HFFc6 (cell line): ENCODE results near the gene FAM193B. TPM values are rescaled to one million over a fixed set of nuclear protein-coding genes. Genes with fewer than 3 reads are reported as not detected.
"Not testable (repeated sequence)": the region's sequence is repeated elsewhere in the genome, so short reads cannot be mapped to it uniquely, and the experiment has no call there.

Source experiments
- DNase-seq: peaks from one replicate; pipeline ENCODE4 v3.0.0-alpha.2; 2018
- H3K27ac Mint-ChIP-seq: 2 replicates; pipeline ENCODE4 v1.8.0; 2020; ENCODE audit warnings: mild to moderate bottlenecking, mixed read lengths
- H3K27me3 Mint-ChIP-seq: 2 replicates; pipeline ENCODE4 v1.8.0; 2021; ENCODE audit warnings: mild to moderate bottlenecking, moderate library complexity, mixed read lengths; ENCODE audit not compliant: insufficient read depth
- H3K36me3 Mint-ChIP-seq: 2 replicates; pipeline ENCODE4 v1.8.0; 2021; ENCODE audit warnings: low read depth, mixed read lengths
- H3K4me1 Mint-ChIP-seq: 2 replicates; pipeline ENCODE4 v1.8.0; 2020; ENCODE audit warnings: low read depth, mixed read lengths
- H3K4me3 Mint-ChIP-seq: 2 replicates; pipeline ENCODE4 v1.8.0; 2020; ENCODE audit warnings: mild to moderate bottlenecking, moderate library complexity, mixed read lengths
- H3K9me3 Mint-ChIP-seq: 2 replicates; pipeline ENCODE4 v1.8.0; 2020; ENCODE audit warnings: mild to moderate bottlenecking, mixed read lengths
- total RNA-seq, 6 experiments: library from RNA; stranded (reverse); fragmentation: NEBNext Ultra II Directional; extraction: Animal tissue kit (Norgen Biotek cat#: 25700); gene quantifications; 2 replicates in 1 of 6; 3 replicates in 5 of 6; pipeline ENCODE4 v1.2.3, GENCODE V29; 2021
- TF ChIP-seq, protein P1 (sequence below): fragments of 200-600 bp; sonication (generic); IDR thresholded peaks from 2 replicates; pipeline ENCODE4 v1.5.0; 2021; ENCODE audit warnings: antibody characterized with exemption, mild to moderate bottlenecking

FAM193B gene
- total RNA-seq, 6 experiments from 2014 or later = 16.1 to 25.6 (median 21.6) TPM

DNA sequence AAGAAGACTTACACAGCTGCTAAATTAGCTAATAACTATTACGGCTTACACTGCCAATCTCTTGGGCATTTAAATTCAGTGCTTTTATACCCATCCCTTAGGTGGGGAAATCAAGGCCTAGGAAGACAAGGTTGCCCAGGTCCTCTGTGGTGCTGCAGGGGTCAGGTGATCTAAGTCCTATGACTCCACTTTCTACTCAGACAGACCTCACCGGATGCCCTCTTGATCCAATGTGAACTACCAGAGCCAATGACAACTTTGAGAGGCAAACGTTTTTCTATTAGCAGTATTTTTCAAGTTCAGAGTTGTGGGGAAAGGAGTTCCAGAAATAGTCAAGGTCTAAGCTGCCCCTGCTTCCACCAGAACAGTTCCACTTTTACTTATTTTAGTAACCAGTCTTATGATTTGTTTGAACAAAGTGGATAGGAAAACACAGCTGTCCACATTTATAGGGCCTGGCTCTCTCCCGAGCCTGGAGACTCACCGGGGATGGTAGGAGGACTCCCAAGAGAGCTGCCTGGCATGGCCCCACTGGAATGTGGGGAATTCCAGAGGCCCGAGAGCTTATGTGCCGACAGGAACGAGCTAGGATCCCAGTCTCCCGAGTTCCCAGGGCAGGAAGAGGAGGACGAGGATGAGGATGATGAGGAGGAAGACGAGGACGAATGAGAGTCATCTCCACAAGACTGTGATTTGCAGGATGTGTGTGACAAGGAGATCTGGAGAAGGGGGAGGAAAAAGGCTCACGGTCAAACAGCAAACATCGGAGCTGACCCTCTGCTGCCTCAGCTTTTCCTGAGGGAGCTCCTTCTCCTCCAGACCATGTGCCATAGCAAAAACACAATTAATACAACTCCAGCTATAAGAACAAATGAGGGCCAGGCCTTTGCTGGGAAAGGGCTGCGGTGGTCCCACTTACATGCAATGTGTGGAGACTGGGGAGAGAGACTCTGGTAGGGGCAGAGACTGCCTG, 16.7 kb downstream of the FAM193B start:
- peak overlapping the region; percentile 78 for H3K4me3 Mint-ChIP-seq

DNA sequence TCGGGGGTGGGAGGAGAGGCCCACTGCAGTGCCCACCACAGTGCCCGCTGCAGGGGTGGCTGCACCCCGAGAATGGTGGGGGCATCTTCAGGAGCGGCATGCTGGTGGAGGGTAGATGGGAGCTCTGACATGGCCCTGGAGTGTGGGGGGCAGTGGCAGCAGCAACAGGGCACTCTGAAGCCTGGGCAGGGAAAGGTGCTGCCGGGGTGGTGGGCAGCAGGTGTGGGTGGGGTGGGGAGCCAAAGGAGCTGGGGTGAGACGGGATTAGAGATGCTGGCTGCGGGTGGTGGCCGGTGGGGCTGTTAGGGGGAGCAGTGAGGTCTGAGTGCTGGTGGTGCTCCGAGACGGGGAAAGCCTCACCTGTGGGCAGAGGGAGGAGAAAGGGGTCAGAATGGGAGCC, 18.0 kb downstream of the FAM193B start:
- no peak overlapping the region for H3K27ac Mint-ChIP-seq
- no peak for DNase-seq
- peaks cover 26% of the 10 kb centered on the region for H3K4me1 Mint-ChIP-seq
- H3K36me3 Mint-ChIP-seq = peaks cover 15% of the 10 kb centered on the region
- no peaks in the 10 kb centered on the region; the same call in 1 of the 2 replicates for H3K27me3 Mint-ChIP-seq
- H3K4me3 Mint-ChIP-seq = no peak overlapping the region
- TF ChIP-seq, protein P1, sequence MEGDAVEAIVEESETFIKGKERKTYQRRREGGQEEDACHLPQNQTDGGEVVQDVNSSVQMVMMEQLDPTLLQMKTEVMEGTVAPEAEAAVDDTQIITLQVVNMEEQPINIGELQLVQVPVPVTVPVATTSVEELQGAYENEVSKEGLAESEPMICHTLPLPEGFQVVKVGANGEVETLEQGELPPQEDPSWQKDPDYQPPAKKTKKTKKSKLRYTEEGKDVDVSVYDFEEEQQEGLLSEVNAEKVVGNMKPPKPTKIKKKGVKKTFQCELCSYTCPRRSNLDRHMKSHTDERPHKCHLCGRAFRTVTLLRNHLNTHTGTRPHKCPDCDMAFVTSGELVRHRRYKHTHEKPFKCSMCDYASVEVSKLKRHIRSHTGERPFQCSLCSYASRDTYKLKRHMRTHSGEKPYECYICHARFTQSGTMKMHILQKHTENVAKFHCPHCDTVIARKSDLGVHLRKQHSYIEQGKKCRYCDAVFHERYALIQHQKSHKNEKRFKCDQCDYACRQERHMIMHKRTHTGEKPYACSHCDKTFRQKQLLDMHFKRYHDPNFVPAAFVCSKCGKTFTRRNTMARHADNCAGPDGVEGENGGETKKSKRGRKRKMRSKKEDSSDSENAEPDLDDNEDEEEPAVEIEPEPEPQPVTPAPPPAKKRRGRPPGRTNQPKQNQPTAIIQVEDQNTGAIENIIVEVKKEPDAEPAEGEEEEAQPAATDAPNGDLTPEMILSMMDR = no peak
- H3K9me3 Mint-ChIP-seq = no peaks in the 10 kb centered on the region

More for the DNA sequence above, 16.7 kb downstream of the FAM193B start:
- TF ChIP-seq, protein P1 = no peak
- no peaks in the 10 kb centered on the region for H3K9me3 Mint-ChIP-seq
- no peaks in the 10 kb centered on the region for H3K27me3 Mint-ChIP-seq
- H3K36me3 Mint-ChIP-seq = peaks cover 20% of the 10 kb centered on the region
- peaks cover 30% of the 10 kb centered on the region for H3K4me1 Mint-ChIP-seq
- DNase-seq = peak; percentile 72
- peak overlapping the region; percentile 93 for H3K27ac Mint-ChIP-seq

DNA sequence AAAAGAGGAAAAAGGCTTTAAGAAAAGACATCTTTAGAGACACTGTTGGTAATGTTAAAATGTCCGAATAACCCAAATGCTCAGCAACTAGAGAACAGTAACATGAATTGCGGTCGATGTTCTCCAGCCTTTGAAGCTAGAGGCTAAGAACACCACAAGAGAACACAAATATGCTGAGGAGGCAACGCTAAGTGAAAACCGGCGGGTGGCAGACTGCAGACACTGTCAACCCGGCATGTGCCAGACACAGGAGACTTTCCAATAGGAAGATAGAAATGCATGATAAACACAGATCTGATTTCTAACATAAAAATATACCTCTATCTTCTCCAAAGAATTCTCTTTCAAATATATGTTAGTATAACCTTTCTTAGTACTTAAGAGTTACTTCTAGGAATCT, 19.2 kb downstream of the FAM193B start:
- peaks cover 26% of the 10 kb centered on the region for H3K4me1 Mint-ChIP-seq
- no peaks in the 10 kb centered on the region; the same call in 1 of the 2 replicates for H3K27me3 Mint-ChIP-seq
- H3K9me3 Mint-ChIP-seq = no peaks in the 10 kb centered on the region
- no peak overlapping the region for H3K4me3 Mint-ChIP-seq
- H3K27ac Mint-ChIP-seq = no peak overlapping the region
- TF ChIP-seq, protein P1 = no peak
- peaks cover 19% of the 10 kb centered on the region for H3K36me3 Mint-ChIP-seq
- DNase-seq = no peak

DNA sequence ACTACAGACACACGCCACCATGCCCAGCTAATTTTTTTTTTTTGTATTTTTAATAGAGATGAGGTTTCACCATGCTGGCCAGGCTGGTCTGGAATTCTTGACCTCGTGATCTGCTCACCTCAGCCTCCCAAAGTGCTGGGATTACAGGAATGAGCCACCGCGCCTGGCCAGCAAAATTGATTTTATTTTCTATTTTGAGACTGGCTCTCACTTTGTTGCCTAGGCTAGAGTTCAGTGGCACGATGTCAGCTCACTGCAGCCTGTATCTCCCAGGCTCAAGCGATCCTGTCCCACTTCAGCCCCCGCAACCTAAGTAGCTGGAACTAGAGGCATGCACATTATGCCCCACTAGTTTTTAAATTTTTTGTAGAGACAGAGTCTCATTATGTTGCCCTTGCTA, 19.9 kb downstream of the FAM193B start:
- H3K27me3 Mint-ChIP-seq, H3K4me3 Mint-ChIP-seq, H3K27ac Mint-ChIP-seq, DNase-seq, H3K9me3 Mint-ChIP-seq: not testable (repeated sequence)
- Mint-ChIP-seq H3K4me1 (peaks cover 22% of the 10 kb centered on the region), H3K36me3 (peaks cover 19% of the 10 kb centered on the region)

DNA sequence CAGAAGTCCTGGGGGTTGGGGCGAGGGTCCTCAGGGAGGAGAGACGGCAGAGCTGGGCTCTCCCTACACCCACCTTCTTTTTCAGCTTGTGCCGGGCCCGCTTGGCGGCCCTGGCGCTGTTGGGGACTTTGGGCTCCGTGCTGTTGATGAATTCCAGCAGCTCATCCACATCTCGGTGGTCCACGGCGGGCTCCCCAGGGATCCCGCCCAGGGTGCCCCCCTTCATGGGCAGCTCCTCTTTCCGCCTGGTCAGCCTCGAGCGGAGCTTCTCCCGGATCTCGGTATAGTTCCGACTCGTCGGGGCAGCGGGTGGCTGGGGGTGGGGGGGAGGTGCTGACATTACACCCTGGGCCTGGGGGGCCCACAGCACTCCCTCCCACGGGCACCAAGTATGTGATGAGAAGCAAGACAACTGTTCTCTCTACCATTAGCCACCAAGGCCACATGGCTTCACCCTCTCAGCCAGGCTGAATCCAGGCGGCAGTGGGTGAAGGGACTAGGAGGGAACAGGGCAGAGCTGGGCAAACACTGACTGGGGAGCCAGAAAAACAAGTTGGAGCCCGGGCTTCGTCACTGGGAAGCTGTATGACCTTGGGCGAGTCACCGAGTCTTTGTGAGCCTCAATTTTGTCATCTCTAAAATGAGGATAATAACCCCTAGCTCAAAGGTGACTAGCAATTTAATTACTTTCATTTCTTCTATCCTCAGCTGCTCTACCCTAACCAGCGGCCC, 23.0 kb downstream of the FAM193B start:
- Mint-ChIP-seq H3K36me3 (peaks cover 12% of the 10 kb centered on the region), H3K9me3 (no peaks in the 10 kb centered on the region), H3K4me1 (no peaks in the 10 kb centered on the region), H3K4me3 (no peak overlapping the region), H3K27ac (no peak overlapping the region), H3K27me3 (no peaks in the 10 kb centered on the region; the same call in 1 of the 2 replicates)
- no peak for DNase-seq
- TF ChIP-seq, protein P1 = no peak
